HepG2 (cell line): ENCODE measurements around the gene BMI1. TPM values are rescaled to one million over a fixed set of nuclear protein-coding genes. Genes with fewer than 3 reads are reported as not detected.
A peak's percentile ranks its signal among the peaks of the same experiment; 100 is the strongest.

Experiments used
- FOSL2 ChIP-seq: sonication (generic); formaldehyde crosslinking; IDR thresholded peaks from 2 replicates; pipeline ENCODE4 v1.4.0; 2020; ENCODE audit warnings: missing genetic modification reagents
- GTF3A ChIP-seq: sonication (generic); formaldehyde crosslinking; conservative IDR thresholded peaks from 2 replicates; pipeline ENCODE4 v1.4.0; 2020; ENCODE audit warnings: mild to moderate bottlenecking, missing genetic modification reagents
- HNRNPL ChIP-seq: fragments of 200-400 bp; formaldehyde crosslinking; IDR thresholded peaks from 2 replicates; pipeline ENCODE4 v1.6.1; 2017; ENCODE audit warnings: mild to moderate bottlenecking, low read depth, low read length
- JUN ChIP-seq: sonication (generic); formaldehyde crosslinking; IDR thresholded peaks from 2 replicates; pipeline ENCODE4 v1.4.0; 2020; ENCODE audit warnings: mild to moderate bottlenecking, missing genetic modification reagents
- MYC ChIP-seq: sonication (generic); formaldehyde crosslinking; IDR thresholded peaks from 2 replicates; pipeline ENCODE4 v1.9.0; 2021; ENCODE audit warnings: missing genetic modification reagents, borderline replicate concordance
- NR3C1 ChIP-seq: sonication (generic); formaldehyde crosslinking; IDR thresholded peaks from 2 replicates; pipeline ENCODE4 v1.4.0; 2020; ENCODE audit warnings: missing genetic modification reagents
- RAD21 ChIP-seq: fragments of 450-650 bp; formaldehyde crosslinking; IDR thresholded peaks from 2 replicates; pipeline ENCODE4 v1.5.0; 2020; ENCODE audit warnings: mild to moderate bottlenecking
- RFXANK ChIP-seq: IDR thresholded peaks from 2 replicates; pipeline ENCODE4 v1.6.1; 2016
- SIN3A ChIP-seq: IDR thresholded peaks from 2 replicates; pipeline ENCODE4 v1.6.1; 2011; ENCODE audit warnings: low read depth, mild to moderate bottlenecking, control low read depth, low read length, borderline replicate concordance
- ZNF337 ChIP-seq: sonication (generic); formaldehyde crosslinking; IDR thresholded peaks from 2 replicates; pipeline ENCODE4 v1.5.1; 2020; ENCODE audit warnings: missing genetic modification reagents, low read depth, mild to moderate bottlenecking, borderline replicate concordance
- ZNF350 ChIP-seq: sonication (generic); formaldehyde crosslinking; IDR thresholded peaks from 2 replicates; pipeline ENCODE4 v1.4.0; 2020; ENCODE audit warnings: mild to moderate bottlenecking, low read depth, missing genetic modification reagents, borderline replicate concordance
- ZNF432 ChIP-seq: sonication (generic); formaldehyde crosslinking; IDR thresholded peaks from 2 replicates; pipeline ENCODE4 v1.5.0; 2020; ENCODE audit warnings: missing genetic modification reagents, mild to moderate bottlenecking, borderline replicate concordance
- ZNF652 ChIP-seq: IDR thresholded peaks from 2 replicates; pipeline ENCODE4 v1.6.1; 2016; ENCODE audit warnings: low read depth, borderline replicate concordance
- ZNF703 ChIP-seq: sonication (generic); formaldehyde crosslinking; IDR thresholded peaks from 2 replicates; pipeline ENCODE4 v1.5.1; 2020; ENCODE audit warnings: missing genetic modification reagents, mild to moderate bottlenecking, moderate library complexity, borderline replicate concordance
- ZNF724P ChIP-seq: sonication (generic); formaldehyde crosslinking; IDR thresholded peaks from 2 replicates; pipeline ENCODE4 v1.8.0; 2022; ENCODE audit warnings: missing genetic modification reagents, borderline replicate concordance
- ZNF773 ChIP-seq: sonication (generic); formaldehyde crosslinking; IDR thresholded peaks from 2 replicates; pipeline ENCODE4 v1.4.0; 2020; ENCODE audit warnings: missing genetic modification reagents, borderline replicate concordance
- ZNF83 ChIP-seq: sonication (generic); formaldehyde crosslinking; IDR thresholded peaks from 2 replicates; pipeline ENCODE4 v1.4.0; 2020; ENCODE audit warnings: missing genetic modification reagents, mild to moderate bottlenecking, borderline replicate concordance
- ZSCAN29 ChIP-seq: sonication (generic); formaldehyde crosslinking; conservative IDR thresholded peaks from 2 replicates; pipeline ENCODE4 v1.4.0; 2020; ENCODE audit warnings: mild to moderate bottlenecking, missing genetic modification reagents
- polyA plus RNA-seq, 8 experiments: library from polyadenylated mRNA; depleted of rRNA in 3 of 8; stranded (reverse) in 7 of 8; unstranded in 1 of 8; fragments of >200 nt; fragmentation: Illumina TruSeq in 4 of 8; extraction: Trizol in 4 of 8; gene quantifications; 2 replicates each; pipeline versions ENCODE4 v1.2.1 to v1.2.3, GENCODE V29; 2011 to 2016; ENCODE audit warnings: low read depth in 4 of 8, missing spikeins in 1 of 8, mixed read lengths in 1 of 8; ENCODE audit not compliant: insufficient read depth in 1 of 8
- total RNA-seq, 5 experiments: library from RNA; depleted of rRNA; stranded (reverse); fragments of >200 nt; fragmentation: Illumina TruSeq; extraction: Trizol; gene quantifications; 2 replicates each; pipeline ENCODE4 v1.2.3, GENCODE V29; 2016; ENCODE audit warnings: low read depth in 1 of 5
- TF ChIP-seq, protein P1 (sequence below): sonication (generic); formaldehyde crosslinking; IDR thresholded peaks from 2 replicates; pipeline ENCODE4 v1.4.0; 2020; ENCODE audit warnings: missing genetic modification reagents
- TF ChIP-seq, protein P2 (sequence below): sonication (generic); formaldehyde crosslinking; conservative IDR thresholded peaks from 2 replicates; pipeline ENCODE4 v1.8.0; 2022; ENCODE audit warnings: mild to moderate bottlenecking, moderate library complexity, missing genetic modification reagents
- TF ChIP-seq, protein P3 (sequence below): sonication (generic); formaldehyde crosslinking; IDR thresholded peaks from 2 replicates; pipeline ENCODE4 v1.5.0; 2020; ENCODE audit warnings: missing genetic modification reagents

BMI1 gene
- total and polyA plus RNA-seq, 2 of the 13 experiments (the other 11 are each of a cell fraction or from before 2014, with no cell fraction given) = 30.5 to 44.0 TPM

DNA sequence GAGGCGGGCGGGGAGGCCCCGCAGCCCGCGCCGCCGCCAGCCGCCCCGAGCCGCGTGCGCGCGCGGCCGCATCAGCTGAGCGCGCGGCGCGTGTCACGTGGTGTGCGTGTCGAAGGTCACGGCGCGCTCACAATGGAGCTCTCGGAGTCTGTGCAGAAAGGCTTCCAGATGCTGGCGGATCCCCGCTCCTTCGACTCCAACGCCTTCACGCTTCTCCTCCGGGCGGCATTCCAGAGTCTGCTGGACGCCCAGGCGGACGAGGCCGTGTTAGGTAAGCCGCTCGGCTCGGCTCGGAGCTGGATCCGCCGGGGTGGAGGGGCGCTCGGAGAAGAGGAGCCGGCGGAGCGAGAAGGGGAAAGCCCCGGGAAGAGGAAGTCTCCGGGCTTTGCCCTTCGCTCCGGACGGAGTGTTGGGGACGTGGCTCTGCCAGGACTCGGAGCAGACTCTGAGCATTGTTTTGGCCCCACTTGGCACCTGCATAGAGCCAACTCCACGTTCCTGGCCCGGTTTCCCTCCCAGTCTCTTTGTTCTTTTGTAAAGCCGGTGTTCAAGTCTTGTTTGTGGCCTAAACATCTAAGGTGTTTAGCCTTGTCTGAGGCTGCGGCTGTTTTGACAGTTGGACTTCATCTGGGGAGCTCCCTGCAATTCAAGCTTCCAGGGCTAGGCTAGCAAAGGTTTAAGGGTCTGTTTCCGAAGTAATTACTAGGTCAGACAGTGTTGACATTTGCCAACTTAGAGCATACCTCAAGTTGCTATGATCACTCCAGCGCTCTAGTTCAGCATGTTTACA lies 4.4 kb upstream of the BMI1 start, which contains the start of gene COMMD3 (continued):
- TF ChIP-seq ZNF724P (CRISPR knock-in tag) = no peak
- no peak for TF ChIP-seq GTF3A (CRISPR knock-in tag)
- TF ChIP-seq ZNF703 (CRISPR knock-in tag) = peak; percentile 52; the same call in 1 of the 2 replicates
- TF ChIP-seq, protein P1, sequence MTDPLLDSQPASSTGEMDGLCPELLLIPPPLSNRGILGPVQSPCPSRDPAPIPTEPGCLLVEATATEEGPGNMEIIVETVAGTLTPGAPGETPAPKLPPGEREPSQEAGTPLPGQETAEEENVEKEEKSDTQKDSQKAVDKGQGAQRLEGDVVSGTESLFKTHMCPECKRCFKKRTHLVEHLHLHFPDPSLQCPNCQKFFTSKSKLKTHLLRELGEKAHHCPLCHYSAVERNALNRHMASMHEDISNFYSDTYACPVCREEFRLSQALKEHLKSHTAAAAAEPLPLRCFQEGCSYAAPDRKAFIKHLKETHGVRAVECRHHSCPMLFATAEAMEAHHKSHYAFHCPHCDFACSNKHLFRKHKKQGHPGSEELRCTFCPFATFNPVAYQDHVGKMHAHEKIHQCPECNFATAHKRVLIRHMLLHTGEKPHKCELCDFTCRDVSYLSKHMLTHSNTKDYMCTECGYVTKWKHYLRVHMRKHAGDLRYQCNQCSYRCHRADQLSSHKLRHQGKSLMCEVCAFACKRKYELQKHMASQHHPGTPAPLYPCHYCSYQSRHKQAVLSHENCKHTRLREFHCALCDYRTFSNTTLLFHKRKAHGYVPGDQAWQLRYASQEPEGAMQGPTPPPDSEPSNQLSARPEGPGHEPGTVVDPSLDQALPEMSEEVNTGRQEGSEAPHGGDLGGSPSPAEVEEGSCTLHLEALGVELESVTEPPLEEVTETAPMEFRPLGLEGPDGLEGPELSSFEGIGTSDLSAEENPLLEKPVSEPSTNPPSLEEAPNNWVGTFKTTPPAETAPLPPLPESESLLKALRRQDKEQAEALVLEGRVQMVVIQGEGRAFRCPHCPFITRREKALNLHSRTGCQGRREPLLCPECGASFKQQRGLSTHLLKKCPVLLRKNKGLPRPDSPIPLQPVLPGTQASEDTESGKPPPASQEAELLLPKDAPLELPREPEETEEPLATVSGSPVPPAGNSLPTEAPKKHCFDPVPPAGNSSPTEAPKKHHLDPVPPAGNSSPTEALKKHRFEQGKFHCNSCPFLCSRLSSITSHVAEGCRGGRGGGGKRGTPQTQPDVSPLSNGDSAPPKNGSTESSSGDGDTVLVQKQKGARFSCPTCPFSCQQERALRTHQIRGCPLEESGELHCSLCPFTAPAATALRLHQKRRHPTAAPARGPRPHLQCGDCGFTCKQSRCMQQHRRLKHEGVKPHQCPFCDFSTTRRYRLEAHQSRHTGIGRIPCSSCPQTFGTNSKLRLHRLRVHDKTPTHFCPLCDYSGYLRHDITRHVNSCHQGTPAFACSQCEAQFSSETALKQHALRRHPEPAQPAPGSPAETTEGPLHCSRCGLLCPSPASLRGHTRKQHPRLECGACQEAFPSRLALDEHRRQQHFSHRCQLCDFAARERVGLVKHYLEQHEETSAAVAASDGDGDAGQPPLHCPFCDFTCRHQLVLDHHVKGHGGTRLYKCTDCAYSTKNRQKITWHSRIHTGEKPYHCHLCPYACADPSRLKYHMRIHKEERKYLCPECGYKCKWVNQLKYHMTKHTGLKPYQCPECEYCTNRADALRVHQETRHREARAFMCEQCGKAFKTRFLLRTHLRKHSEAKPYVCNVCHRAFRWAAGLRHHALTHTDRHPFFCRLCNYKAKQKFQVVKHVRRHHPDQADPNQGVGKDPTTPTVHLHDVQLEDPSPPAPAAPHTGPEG (CRISPR knock-in tag) = no peak; the same call in 1 of the 2 replicates
- TF ChIP-seq NR3C1 (CRISPR knock-in tag) = no peak
- no peak for TF ChIP-seq ZNF432 (CRISPR knock-in tag)
- no peak; the same call in 1 of the 2 replicates for TF ChIP-seq JUN (CRISPR knock-in tag)
- TF ChIP-seq, protein P2, sequence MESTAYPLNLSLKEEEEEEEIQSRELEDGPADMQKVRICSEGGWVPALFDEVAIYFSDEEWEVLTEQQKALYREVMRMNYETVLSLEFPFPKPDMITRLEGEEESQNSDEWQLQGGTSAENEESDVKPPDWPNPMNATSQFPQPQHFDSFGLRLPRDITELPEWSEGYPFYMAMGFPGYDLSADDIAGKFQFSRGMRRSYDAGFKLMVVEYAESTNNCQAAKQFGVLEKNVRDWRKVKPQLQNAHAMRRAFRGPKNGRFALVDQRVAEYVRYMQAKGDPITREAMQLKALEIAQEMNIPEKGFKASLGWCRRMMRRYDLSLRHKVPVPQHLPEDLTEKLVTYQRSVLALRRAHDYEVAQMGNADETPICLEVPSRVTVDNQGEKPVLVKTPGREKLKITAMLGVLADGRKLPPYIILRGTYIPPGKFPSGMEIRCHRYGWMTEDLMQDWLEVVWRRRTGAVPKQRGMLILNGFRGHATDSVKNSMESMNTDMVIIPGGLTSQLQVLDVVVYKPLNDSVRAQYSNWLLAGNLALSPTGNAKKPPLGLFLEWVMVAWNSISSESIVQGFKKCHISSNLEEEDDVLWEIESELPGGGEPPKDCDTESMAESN (CRISPR knock-in tag) = 0 out of 2 replicates have a peak, but pooled peaks have one; percentile 60
- no peak for TF ChIP-seq ZNF83
- peak; percentile 52; the same call in 1 of the 2 replicates for TF ChIP-seq ZNF350 (CRISPR knock-in tag)
- TF ChIP-seq RAD21 (CRISPR knock-in tag) = peak; percentile 11; the same call in 1 of the 2 replicates
- no peak for TF ChIP-seq HNRNPL
- TF ChIP-seq RFXANK (CRISPR knock-in tag) = 0 out of 2 replicates have a peak, but pooled peaks have one; percentile 37
- TF ChIP-seq MYC (CRISPR knock-in tag) = peak; percentile 71; the same call in 1 of the 2 replicates
- TF ChIP-seq FOSL2 (CRISPR knock-in tag) = peak; percentile 41; the same call in 1 of the 2 replicates
- no peak; the same call in 1 of the 2 replicates for TF ChIP-seq ZSCAN29 (CRISPR knock-in tag)
- peak; percentile 19; the same call in 1 of the 2 replicates for TF ChIP-seq SIN3A
- peak; percentile 64; the same call in 1 of the 2 replicates for TF ChIP-seq ZNF337
- no peak for TF ChIP-seq ZNF652 (CRISPR knock-in tag)
- TF ChIP-seq, protein P3, sequence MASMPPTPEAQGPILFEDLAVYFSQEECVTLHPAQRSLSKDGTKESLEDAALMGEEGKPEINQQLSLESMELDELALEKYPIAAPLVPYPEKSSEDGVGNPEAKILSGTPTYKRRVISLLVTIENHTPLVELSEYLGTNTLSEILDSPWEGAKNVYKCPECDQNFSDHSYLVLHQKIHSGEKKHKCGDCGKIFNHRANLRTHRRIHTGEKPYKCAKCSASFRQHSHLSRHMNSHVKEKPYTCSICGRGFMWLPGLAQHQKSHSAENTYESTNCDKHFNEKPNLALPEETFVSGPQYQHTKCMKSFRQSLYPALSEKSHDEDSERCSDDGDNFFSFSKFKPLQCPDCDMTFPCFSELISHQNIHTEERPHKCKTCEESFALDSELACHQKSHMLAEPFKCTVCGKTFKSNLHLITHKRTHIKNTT (CRISPR knock-in tag) = no peak
- no peak for TF ChIP-seq ZNF773
